H4 (cell line): ENCODE results near the gene NDST1. TPM values are rescaled to one million over a fixed set of nuclear protein-coding genes. Genes with fewer than 3 reads are reported as not detected.

Source experiments
- DNase-seq: peaks from one replicate; pipeline ENCODE4 v3.0.0-alpha.2; 2015; ENCODE audit warnings: low spot score
- total RNA-seq: library from RNA; depleted of rRNA; stranded (reverse); fragments of >200 nt; shearing (Covaris generic); gene quantifications from 2 replicates; pipeline ENCODE4 v1.2.3, GENCODE V29; 2014

The NDST1 gene
- total RNA-seq, 1 experiment from 2014 or later = 26.6 TPM

GRCh38 chr5:150523472-150524350 is 15.8 kb downstream of the NDST1 start:
- peak; percentile 52 for DNase-seq

DNA sequence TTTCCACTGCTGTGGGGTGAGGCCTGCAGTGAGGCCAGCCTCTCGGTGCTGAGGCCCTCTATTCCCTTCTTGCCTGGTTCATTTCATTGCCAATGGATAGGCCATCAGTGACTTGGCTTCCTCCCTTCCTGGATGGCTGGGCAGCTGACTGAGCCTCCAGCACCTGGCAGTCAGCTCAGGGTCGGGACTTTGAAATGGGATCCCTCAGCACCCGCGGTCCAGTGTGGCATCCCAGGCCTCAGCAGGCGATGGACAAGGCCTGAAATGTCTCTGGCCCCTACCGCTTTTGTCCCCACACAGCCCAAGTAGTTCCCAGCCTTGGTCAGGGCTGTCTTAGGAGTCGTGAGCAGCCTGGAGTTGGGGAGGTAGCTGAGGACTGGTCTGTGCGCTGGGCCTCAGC is 17.2 kb downstream of the NDST1 start:
- DNase-seq = no peak

DNA sequence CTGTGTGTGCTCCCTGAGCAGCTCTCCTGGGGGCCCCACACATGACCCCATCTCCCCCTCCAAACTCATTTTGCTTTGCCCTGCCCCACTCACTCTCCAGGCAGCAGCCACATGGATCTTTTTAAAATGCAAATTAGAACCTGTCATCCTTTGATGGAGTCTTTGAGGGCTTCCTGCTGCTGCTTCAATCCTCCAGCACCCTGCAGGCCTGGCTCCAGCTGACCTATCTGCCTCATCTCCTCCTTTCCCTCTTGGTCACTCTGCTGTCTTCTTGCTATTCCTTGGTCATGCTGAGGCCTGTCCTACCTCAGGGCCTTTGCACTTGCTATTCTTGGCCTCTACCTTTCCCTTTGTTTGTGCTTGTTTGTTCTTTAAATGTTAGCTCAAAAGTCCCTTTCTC is 17.9 kb downstream of the NDST1 start:
- no peak for DNase-seq

GRCh38 chr5:150527038-150527437 is 19.1 kb downstream of the NDST1 start:
- DNase-seq = no peak

- DNase-seq = no peak
These were observed 19.9 kb downstream of the NDST1 start for GRCh38 chr5:150527808-150528207.

GRCh38 chr5:150528924-150529546 is 21.1 kb downstream of the NDST1 start:
- DNase-seq = no peak

GRCh38 chr5:150529555-150529954 is 21.6 kb downstream of the NDST1 start:
- DNase-seq = no peak

- no peak for DNase-seq
These were observed 22.5 kb downstream of the NDST1 start for GRCh38 chr5:150530423-150530822.

GRCh38 chr5:150530951-150531588 is 23.1 kb downstream of the NDST1 start:
- no peak for DNase-seq

GRCh38 chr5:150531686-150532085 is 23.8 kb downstream of the NDST1 start:
- DNase-seq = no peak

- no peak for DNase-seq
These were observed 24.2 kb downstream of the NDST1 start for GRCh38 chr5:150532151-150532550.

GRCh38 chr5:150532996-150533395 is 25.1 kb downstream of the NDST1 start:
- no peak for DNase-seq

DNA sequence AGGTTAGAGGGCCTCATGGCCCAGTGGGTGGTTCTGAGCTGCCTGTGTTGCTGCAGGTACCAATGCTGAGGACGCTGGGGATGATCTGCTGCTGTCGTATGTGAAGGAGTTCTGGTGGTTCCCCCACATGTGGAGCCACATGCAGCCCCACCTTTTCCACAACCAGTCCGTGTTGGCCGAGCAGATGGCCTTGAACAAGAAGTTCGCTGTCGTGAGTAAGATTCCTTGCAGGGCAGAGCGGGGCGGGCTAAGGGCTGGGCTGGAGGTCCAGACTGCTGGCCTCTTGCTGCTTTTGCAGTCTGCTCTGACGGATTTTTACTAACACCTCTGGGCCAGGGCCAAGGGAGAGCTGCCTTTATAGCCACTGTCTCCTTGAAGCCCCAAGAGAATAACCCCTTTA is 26.9 kb downstream of the NDST1 start:
- DNase-seq = no peak

- DNase-seq = no peak
These were observed 27.7 kb downstream of the NDST1 start for GRCh38 chr5:150535611-150536010.

DNA sequence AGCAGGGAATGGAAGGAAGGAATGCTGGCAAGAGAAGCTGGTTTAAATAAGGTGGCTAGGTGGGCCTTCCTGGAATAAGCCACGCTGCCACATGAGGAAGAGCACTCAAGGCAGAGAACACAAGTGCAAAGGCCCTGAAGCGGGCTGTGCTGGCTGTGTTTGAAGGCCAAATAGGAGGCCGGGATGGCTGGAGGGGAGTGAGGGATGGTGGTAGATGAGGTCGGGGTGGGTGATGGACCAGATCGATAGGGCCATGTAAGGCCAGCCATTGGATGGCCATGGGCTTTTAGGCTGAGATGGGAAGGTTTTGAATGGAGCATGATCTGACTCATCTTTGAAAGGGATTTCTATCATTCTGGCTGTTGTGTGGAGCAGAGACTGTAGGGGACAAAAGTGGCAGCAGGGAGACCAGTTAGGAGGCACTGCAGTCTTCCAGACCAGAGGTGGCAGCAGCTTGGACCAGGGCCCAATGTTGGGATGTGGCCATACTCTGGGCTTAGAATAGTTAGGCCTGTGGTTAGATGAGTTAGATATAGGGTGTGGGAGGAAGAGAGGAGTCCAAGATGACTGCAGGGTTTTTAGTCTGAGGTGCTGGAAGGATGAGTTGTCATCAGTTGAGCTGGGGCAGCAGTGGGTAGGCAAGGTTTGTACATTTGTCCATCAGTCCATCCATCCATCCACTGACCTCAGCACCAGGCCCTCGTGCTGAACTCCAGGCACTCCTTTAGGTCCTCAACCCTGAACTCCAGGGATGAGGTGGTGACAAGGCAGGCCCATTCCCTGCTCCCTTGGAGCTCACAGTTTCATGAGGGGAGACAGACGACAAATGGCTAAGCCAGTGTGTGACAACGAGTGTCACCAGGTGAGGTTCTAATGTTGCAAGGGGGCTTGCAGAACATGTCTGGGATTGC is 30.3 kb downstream of the NDST1 start:
- peak; percentile 37 for DNase-seq

DNA sequence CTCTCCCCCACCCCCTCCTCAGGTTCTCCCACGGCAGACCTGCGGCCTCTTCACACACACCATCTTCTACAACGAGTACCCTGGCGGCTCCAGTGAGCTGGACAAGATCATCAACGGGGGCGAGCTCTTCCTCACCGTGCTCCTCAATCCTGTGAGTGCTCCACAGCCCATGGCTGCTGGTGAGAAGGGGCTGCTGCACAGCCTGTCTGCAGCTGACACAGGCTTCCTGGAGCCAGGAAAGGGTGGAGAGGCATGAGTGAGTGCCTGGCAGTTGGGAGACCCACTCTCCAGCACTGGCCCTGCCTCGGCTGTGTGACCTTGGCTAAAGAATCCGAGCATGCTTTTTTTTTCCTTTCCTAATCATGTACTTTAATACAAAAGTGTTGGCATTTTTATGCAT is 31.3 kb downstream of the NDST1 start:
- DNase-seq = no peak

GRCh38 chr5:150540042-150540441 is 32.1 kb downstream of the NDST1 start:
- no peak for DNase-seq

GRCh38 chr5:150540615-150541396 is 32.9 kb downstream of the NDST1 start:
- DNase-seq = peak; percentile 27

DNA sequence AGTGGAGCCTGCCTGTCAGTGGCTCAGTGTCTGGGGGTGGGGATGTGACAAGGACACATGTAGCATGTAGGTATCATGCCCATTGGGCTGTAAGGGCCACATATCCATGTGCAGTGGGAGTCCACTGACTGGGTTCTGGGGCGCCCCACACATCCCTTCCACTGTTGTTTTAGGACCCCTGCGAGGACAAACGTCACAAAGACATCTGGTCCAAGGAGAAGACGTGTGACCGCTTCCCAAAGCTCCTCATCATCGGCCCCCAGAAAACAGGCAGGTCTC is 33.4 kb downstream of the NDST1 start:
- no peak for DNase-seq

DNA sequence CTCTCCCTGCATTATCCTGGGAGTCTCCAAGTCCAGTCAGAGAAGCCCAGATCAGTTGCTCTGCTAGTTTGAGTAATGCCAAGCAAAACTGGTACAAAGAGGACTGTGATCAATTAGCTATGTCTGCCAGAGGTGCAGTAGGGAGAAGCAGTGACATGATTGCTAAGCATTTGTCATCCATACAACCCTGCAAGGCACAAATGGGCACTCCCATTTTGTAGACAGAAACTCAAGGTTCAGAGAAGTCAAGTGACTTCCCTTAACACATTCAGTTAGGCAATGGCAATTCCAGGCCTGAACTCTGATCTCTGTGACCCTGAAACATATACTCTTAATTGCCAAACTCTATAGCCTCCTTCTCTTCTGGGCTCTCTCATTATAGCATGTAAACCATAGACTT is 34.0 kb downstream of the NDST1 start:
- DNase-seq = no peak

DNA sequence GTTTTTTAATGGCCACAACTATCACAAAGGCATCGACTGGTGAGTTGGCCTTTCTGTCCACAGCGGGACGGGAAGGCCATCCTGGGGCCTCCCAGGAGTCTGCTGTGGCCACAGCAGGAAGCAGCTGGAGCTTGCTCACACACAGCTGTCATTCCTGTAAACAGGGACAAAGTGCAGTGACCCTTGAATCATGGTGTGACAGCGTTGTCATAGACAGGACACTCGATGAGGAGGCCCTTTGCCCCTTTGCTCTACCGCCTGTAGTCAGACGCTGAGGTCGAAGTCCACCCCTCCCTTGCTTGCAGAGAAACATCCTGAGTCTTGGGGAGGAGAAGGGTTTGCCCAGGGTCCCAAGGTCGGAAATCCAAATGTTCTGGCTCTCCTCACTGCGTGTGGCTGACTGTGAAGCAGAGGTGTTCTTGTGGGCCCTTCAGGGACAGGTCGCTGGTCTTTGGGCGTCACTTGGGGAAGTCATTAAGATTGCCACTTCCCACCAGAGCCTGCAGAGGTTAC is 35.1 kb downstream of the NDST1 start:
- no peak for DNase-seq
